ENCODE results near the gene WDR48.

DNA sequence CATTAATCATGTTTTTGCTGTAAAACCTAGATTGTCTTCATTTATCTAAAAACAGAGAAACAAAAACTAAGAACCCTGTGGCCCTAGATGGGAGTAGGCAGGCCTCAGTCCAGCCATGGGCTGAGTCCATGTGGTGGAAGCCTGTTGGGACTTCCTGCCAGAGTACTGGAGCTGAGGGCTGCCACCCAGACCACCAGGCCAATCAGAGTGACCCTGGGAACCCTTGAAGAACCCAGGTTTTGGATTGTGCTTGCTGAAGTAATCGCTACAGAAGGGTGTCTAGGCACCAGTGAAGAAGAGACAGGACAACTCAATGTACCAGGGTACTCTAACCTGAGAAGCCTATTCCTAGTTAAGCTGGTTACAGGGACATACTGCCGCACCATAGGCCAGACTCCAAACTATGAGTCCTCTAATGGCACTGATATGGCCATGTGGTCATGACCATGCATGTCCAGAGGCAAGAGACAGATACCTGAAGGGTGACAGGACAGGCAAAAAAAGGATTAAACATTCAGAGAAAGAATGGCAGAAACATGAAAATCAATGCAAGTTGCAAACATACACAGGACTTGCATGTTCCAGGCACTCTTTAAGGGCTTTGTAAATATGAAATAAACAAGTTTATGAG, 88.6 kb downstream of the WDR48 start:
- TF ChIP-seq CTCF (conservative IDR thresholded peaks at IDR 0.05; ENCODE audit: low read depth, low read length) (no peak), EZH2 (IDR thresholded peaks at IDR 0.05; ENCODE audit: borderline replicate concordance, low read depth, low read length, poor library complexity, severe bottlenecking) (no peak)
